ENCODE results near the gene EYS.

The EYS gene

DNA sequence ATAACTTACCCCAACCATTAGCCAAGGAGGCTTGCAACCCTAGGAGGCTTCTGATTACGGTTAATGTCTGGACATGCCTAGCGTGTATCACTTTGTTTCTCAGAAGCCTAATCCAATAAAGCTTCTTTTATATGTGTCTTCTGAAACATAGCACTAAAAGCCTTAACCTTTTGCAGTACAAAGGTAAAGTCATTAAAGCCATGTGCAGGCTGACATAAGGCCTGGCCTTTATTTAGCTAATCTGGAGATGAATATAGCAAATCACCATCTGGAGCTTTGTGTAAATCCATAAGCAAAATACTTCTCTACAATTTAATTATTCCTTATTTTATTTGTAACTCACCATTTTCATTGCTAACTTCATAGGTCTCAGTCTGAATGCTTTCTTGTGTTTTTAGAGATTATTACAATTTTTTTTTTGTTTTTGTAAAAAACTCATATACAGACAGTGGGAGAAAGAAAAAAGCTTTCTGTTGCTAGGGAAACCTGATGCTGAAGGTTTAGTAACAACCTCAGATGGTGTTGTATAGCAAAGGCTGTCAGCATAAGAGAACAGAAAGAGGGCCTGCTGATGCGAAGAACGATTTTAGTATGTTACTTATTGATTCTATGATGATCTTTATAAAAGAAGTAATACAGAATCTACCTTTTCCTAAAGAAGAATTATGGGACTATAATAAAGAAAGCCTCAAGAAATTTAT is at the start of gene EYS:
TSS of gene EYS (minus strand) at position 101 of the 701 bp plus-strand sequence. CDS start 211,816 bp downstream, outside the sequence.
- no peak for FAIRE-seq

- no peak for FAIRE-seq
Observed at GRCh38 chr6:65746302-65746701, 39.3 kb upstream of the EYS start.

- FAIRE-seq, result no peak
Observed at GRCh38 chr6:65745614-65746013, 38.6 kb upstream of the EYS start.

DNA sequence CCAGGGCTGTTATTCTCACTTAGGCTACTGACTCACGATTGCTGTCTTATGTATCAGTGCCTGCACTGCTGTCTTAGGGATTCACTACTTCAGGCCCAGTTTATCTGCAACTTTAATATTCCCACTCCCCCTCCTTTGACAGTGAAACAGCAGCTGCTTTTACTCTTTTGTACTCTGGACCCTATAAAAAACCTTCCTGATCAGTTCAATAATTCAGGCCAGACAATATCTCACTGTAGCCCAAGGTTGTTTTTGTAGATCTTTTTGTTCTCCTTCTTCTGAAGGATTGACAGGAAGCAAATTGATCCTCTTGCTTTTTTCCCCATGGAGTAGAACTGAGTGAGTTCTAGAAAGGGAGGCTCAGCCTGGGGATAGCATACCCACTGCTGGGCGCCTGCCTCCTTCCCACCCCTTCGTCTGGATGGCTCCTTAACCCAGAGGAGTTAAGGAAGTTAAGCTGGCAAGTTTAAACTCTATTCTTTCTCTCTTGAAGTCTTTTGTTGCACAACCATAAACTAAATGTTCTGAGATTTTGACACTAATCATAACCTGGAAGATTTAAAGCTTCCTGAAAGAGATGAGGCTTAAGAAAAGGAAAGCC is 22.0 kb upstream of the EYS start:
- no peak for FAIRE-seq

- FAIRE-seq, result no peak
Observed at GRCh38 chr6:65719101-65719500, 12.1 kb upstream of the EYS start.

DNA sequence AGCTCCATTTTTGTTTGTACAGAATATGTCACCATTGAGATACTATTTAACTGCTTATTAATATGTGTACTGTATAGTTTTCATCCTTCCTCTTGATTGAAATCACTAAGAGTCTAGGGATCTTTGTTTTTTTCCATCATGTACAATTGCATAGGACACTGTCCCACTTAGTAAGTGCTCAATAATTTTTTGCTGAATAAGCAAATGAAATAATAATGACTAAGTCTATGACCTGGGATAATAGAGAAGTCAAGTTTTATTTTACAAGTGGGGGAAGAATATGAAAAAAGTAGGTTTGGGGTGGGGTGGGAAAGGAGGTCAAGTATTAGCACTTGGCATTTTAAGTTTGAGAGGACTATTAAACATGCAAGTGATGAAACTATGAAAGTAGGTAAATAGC is 4.5 kb upstream of the EYS start:
- FAIRE-seq, result no peak

- FAIRE-seq, result no peak
Observed at GRCh38 chr6:65709099-65709830, 2.2 kb upstream of the EYS start.

DNA sequence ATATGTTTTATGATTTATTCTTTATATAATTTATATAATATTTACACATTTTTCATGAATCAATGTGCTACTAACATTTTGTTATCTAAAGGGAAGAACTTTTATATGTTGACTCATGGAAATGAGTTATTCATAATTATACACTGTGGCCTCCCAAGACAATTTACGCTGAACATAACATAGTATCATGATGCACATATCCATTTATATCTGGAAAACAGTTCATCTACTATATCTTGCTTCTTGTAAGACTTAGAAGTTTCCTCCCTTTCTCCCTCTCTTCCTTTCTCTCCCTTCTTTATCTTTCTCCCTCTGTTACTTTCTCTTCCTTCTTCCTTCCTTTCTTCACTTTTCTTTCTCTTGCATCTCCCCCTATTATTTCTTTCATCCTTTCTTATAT is 1.1 kb upstream of the EYS start:
- FAIRE-seq, result no peak

GRCh38 chr6:65706436-65706835 is 590 bp downstream of the EYS start:
- no peak for FAIRE-seq

DNA sequence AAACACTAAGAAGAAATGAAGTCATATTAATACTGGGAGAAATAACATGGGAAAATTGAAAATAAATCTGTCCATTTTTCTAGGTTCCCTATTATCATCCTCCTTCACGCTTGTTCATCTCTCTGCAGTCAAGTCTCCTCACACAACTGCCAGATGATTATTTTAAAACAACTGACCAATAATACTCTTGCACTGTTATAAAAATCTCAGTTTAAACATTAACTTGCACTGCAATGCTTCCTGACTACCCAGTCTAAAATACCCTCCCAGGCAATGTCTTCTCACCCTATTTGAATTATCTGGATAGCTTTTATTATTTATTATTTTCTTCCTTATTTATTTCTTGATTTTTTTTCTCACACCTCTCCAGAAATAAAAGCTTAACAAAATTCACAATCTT is 5.7 kb downstream of the EYS start:
- no peak for FAIRE-seq

- FAIRE-seq, result no peak
Observed at GRCh38 chr6:65700561-65700960, 6.5 kb downstream of the EYS start.

- FAIRE-seq, result peak; percentile 21
Observed at GRCh38 chr6:65692109-65692508, 14.9 kb downstream of the EYS start.

DNA sequence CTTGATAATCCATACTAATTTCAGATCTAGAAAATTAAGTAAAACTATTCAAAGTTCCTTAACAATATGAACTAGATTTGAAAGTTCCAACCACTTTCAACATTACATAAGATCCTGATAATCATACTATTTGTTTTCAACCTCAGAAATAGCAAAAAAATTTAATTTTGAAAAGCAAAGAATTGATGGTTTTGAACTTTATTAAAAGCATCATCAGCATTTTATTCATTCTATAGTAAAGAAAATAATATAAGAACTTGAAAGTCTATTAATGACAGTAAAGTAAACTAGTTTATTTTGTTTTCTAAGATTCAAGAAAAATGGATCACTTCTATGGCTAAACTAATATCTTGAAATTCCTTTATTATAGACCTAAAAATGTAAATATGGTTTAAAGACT is 26.8 kb downstream of the EYS start:
- FAIRE-seq, result peak; percentile 36

GRCh38 chr6:65671922-65672321 is 35.1 kb downstream of the EYS start:
- FAIRE-seq, result no peak

- no peak for FAIRE-seq
Observed at GRCh38 chr6:65667916-65668656, 38.9 kb downstream of the EYS start.

DNA sequence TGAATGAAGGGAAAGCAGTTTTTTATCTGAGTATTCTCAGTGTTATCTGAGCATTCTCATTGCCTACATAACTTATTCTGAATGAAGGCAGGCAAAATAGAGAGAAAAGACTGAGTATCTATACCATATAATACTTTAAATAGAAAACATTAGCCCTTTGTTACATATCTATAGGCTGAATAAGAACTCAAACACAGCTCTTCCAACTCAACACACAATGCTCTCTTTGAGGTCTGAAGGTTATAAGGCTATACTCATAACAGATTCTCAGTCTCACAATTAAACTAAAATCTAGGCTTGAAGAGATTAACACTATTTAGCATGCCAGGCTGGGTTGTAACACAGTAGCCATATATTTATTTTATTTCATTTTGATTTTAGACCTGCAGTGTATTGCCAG is 56.9 kb downstream of the EYS start:
- no peak for FAIRE-seq

- no peak for FAIRE-seq
Observed at GRCh38 chr6:65649392-65649791, 57.6 kb downstream of the EYS start.

DNA sequence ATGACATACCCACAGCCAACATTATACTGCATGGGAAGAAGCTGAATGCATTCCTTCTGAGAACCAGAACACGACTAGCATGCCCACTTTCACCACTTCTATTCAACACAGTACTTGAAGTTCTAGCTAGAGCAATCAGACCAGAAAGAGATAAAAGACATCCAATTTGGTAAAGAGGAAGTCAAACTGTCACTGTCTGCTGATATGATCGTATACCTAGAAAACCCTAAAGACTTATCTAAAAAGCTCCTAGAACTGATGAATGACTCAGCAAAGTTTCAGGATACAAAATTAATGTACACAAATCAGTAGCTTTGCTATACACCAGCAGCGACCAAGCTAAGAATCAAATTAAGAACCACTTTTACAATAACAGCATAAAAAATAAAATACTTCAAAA is 60.5 kb downstream of the EYS start:
- FAIRE-seq, result no peak

DNA sequence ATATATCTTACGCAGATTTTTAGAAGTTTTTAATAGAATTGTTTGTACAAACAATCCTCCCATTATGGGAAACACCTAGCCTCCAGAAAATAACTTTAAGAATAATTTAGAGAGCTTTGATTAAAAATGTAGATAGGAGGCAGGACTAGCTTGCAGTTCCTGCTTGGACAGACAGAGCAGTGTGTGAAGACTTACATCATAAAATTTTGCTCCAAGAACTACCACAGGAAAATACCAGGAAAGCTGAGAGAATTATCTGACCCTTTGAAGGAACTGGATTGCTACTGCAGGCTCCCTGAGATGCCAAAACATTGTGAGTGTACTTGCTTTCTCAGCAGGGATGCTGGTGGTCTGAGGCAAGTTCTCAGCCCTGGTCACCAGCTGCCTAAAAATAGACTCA is 64.2 kb downstream of the EYS start:
- no peak for FAIRE-seq

GRCh38 chr6:65638047-65638831 is 68.8 kb downstream of the EYS start:
- FAIRE-seq, result no peak

DNA sequence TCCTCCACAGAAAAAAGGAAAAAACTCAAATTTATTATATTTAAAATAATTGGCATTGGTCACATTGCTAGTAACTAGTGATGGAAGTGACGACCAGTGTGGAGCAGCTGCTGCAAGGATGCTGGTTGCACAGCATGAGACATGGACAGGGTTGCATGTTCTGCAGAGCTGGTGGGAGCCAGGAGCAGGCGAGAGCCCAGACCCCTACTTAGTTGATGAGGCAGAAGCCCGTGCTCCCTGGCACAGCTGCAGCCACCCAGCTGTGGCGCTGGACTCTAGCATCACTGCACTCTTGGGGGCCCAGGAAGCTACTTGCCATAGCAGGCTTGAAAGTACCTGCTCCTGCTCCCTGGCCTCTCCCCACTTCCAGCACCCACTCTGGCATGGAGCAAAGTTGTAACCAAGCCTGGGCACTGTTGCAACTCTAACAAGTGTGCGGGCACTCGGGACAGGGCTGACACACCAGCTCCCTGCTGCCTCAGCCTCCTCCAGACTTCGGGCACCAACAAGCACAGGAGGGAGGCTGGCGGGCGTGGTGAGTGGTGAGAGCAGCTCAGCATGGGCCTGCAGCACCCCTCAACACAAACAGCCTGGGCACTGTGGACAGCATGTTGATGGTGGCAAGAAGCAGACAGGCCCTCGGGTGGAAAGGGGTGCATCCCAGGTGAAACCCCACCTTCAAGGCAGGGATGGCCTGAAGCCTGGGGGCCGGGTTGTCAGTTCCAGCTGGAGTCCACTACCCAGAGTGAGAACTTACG is 69.6 kb downstream of the EYS start:
- FAIRE-seq, result no peak

DNA sequence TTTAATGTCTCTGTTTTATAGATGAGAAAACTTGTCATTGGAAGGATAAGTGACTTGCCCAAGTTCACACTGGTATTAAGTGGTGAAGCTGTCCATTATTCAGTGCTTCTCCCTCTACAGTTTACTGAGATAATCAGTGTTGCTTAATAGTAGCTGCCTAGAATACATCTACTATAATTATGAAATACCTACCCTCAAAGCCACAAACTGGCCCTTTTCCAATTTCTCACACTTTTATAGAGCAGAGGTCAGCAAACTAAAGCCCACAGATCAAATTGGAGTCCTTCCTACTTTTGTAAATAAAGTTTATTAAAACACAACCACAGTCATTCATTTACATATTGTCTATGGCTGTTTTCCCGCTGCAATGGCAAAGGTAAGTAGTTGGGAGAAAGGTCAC is 73.5 kb downstream of the EYS start:
- FAIRE-seq, result no peak
